GM12892 (cell line): ENCODE results near the gene APBB1IP.

Experiments used
- POLR2A ChIP-seq: IDR thresholded peaks from 2 replicates; pipeline ENCODE4 v1.6.1; 2011; ENCODE audit warnings: low read depth, low read length, control low read depth
- POLR2AphosphoS5 ChIP-seq: IDR thresholded peaks from 2 replicates; pipeline ENCODE4 v1.6.1; 2011; ENCODE audit warnings: low read depth, low read length, control low read depth

DNA sequence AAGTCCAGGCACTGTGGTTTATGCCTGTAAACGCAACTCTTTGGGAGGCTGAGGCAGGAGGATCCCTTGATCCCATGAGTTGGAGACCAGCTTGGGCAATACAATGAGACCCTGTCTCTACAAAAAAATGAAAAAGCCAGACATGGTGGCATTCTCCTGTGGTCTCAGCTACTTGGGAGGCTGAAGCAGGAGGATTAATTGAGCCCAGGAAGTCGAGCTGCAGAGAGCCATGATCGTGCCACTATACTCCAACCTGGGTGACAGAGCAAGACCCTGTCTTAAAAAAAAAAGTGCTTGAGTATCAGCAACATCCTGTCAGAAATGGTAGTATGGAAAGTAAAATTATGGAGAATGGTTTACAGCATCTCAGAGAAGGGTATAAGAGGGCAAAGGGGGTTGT, 11.6 kb downstream of the APBB1IP start:
- no peak for TF ChIP-seq POLR2AphosphoS5
- no peak for TF ChIP-seq POLR2A
